ENCODE measurements around the gene LGR6. TPM values are rescaled to one million over a fixed set of nuclear protein-coding genes. Genes with fewer than 3 reads are reported as not detected.
A peak's percentile ranks its signal among the peaks of the same experiment; 100 is the strongest.
"Not testable (repeated sequence)": the region's sequence is repeated elsewhere in the genome, so short reads cannot be mapped to it uniquely, and the experiment has no call there.

LGR6 gene, protein sequence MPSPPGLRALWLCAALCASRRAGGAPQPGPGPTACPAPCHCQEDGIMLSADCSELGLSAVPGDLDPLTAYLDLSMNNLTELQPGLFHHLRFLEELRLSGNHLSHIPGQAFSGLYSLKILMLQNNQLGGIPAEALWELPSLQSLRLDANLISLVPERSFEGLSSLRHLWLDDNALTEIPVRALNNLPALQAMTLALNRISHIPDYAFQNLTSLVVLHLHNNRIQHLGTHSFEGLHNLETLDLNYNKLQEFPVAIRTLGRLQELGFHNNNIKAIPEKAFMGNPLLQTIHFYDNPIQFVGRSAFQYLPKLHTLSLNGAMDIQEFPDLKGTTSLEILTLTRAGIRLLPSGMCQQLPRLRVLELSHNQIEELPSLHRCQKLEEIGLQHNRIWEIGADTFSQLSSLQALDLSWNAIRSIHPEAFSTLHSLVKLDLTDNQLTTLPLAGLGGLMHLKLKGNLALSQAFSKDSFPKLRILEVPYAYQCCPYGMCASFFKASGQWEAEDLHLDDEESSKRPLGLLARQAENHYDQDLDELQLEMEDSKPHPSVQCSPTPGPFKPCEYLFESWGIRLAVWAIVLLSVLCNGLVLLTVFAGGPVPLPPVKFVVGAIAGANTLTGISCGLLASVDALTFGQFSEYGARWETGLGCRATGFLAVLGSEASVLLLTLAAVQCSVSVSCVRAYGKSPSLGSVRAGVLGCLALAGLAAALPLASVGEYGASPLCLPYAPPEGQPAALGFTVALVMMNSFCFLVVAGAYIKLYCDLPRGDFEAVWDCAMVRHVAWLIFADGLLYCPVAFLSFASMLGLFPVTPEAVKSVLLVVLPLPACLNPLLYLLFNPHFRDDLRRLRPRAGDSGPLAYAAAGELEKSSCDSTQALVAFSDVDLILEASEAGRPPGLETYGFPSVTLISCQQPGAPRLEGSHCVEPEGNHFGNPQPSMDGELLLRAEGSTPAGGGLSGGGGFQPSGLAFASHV
- not detected in 2 replicates for total RNA-seq (2014; rRNA removed; shearing (Covaris generic); ENCODE audit: low replicate concordance)

DNA sequence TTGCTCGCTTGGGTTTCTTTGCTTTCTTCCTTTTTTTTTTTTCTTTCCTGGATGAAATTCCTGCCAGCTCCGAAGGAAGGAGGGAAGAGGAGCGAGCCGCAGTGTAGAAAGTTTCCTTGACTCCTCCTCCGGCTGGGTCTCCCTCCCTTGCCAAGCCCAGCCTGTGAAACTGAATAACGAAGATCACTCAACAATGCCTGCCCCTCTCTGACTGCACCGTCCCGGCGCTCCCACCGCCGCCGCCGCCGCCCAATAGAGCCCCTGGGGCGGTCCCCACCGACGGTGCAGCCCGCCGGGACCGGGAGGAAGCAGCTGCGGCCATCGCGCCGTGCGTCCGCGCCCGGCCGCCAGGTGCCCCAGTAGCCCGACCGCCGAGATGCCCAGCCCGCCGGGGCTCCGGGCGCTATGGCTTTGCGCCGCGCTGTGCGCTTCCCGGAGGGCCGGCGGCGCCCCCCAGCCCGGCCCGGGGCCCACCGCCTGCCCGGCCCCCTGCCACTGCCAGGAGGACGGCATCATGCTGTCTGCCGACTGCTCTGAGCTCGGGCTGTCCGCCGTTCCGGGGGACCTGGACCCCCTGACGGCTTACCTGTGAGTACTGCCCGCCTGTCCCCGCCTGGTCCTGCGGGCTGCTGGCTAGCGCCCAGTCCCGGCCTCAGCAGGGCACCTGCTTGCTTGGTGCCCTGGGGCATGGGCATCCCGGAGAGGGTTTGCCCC lies at the start of gene LGR6:
Gene LGR6, plus strand, starts transcription at position 186 of the 714 bp plus-strand sequence. Its CDS starts 191 bp downstream, at position 377.
- in situ Hi-C loops (cut with HindIII; ENCODE audit: low pct_unique_long_range_greater_than_20kb, low sequenced_read_pairs), result no loop called here
- no peak for DNase-seq (ENCODE audit: low read depth)

DNA sequence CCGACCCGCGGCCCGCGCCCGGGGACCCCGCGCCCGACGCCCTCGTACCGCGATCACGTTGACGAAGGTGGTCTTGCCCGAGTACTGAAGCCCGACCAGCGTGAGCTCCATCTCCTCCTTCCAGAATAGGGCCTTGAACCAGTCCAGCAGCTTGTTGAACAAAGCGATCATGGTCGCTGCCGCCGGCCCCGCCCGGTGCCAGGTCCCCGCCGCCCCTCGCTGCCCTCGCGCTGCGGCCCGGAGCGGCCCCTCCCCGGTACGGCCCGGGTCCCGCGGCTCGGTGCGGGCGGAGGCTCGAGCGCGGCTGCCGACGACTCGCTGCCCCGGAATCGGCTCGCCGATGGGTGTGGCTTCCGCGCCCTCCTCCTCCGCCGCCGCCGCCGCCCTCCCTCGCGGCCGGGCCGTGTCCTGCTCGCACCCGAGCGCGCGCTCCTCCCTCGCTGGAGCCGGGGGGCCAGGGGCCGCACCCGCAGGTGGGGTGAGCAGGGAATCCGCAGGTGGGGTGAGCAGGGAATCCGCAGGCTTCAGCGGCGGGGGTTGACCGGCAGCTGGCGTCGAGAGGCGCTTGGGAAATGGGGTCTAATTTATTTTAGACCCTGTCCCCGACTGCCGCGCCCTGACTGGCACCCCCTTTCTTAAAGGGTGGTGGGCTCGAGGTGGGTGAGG lies 49.1 kb upstream of the LGR6 start, which contains the start of gene ARL8A:
Gene ARL8A, minus strand, starts transcription at position 336 of the 666 bp plus-strand sequence. Its CDS starts 165 bp downstream, at position 171.
- DNase-seq (ENCODE audit: low read depth), result peak; percentile 38
- in situ Hi-C loops (cut with HindIII; ENCODE audit: low pct_unique_long_range_greater_than_20kb, low sequenced_read_pairs), result no loop called here

DNA sequence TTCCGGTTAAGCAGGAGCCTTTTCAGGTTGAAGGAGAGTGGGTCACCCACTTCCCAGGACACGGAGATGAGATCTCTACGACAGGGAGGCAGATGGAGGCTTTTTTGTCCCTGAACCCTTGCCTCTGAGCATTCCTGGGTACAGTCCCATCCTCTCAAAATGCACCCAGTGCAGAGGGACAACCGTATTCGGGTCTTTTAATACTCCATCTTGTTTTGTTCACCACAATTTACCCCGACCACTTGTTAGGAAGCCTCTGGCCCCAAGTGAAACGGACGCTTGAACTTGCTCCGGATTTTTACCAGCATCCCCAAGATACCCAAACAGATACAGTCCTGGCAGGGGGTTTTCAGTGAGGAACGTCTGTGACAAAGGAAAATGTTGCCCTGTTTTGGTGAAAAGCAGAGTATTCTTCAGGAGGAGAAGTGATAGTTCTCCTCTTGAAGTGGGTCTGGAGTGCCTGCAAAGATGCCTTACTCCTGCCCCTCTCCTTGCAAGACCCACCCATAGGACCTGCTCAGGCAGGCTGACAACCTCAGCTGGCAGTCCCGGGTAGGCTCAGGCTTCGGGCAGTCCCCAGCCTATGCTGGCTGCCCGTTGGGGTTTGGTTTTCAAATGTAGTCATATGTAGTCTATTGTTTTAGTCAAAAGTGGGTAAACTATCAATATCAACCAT lies 48.4 kb upstream of the LGR6 start:
- DNase-seq (ENCODE audit: low read depth), result no peak
- in situ Hi-C loops (cut with HindIII; ENCODE audit: low pct_unique_long_range_greater_than_20kb, low sequenced_read_pairs), result no loop called here

DNA sequence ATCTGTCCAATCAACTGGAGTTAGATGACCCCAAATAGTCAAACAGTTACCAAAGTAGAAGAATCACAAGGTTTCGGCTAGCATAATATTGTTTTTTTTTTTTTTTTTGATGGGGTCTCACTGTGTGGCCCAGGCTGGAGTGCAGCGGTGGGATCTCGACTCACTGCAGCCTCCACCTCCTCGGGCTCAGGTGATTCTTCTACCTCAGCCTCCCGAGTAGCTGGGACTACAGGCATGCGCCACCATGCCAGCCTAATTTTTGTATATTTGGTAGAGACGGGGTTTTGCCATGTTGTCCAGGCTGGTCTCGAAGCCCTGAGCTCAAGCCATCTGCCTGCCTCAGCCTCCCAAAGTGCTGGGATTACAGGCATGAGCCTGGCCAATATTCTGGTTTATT lies 47.9 kb upstream of the LGR6 start:
- in situ Hi-C loops (cut with HindIII; ENCODE audit: low pct_unique_long_range_greater_than_20kb, low sequenced_read_pairs); DNase-seq (ENCODE audit: low read depth): not testable (repeated sequence)

DNA sequence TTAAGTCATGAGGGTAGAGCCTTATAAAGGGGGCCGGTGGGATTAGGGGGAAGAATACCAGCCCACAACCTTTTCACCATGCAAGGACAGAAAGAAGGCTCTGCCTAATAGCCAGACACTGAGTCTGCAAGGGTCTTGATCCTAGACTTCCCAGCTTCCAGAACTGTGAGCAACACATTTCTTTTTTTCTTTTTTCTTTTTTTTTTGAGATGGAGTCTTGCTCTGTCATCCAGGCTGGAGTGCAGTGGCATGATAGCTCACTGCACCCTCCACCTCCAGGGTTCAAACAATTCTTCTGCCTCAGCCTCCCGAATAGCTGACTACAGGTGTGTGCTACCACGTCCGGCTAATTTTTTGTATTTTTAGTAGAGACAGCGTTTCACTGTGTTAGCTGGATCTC lies 47.3 kb upstream of the LGR6 start:
- DNase-seq (ENCODE audit: low read depth), result no peak
- in situ Hi-C loops (cut with HindIII; ENCODE audit: low pct_unique_long_range_greater_than_20kb, low sequenced_read_pairs), result no loop called here

DNA sequence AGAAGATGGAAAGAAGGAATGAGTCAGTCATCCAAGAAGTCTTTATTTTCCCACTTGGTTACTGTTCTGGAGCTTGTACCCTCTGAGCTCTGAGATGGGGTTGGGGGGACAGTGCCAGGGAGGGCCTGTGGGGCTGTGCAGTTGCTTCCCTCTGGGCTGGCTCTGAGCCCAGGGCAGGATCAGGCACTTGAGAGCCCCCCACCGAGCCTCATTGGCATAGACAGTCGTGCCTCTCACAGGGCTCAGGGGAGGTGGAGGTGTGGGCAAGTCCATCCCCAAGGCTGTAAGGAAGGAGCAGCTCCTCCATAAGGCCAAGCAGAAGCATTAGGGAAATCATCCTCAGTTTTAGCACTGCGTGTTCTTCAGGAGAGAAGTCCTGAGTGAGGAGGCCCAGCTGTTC lies 46.6 kb upstream of the LGR6 start:
- no peak for DNase-seq (ENCODE audit: low read depth)
- in situ Hi-C loops (cut with HindIII; ENCODE audit: low pct_unique_long_range_greater_than_20kb, low sequenced_read_pairs), result no loop called here

DNA sequence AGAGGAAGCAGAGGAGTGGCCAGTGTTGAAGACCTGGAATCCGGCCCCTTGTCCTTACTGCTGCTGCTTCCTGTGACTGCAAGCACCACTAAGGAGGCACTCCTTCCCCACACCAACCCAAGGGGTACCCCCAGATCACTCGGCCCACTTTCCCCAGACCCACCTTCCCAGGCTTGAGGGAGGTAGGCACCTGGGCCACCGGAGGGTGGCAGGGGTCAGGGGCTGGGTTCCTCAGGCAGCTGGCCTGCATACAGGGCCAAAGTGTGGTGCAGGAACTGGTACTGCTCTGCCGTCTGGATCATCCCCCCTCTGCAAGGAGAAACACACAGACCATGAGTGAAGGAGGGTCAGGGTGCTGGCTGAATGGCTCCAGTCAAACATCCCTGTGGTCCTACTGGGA lies 45.2 kb upstream of the LGR6 start:
- in situ Hi-C loops (cut with HindIII; ENCODE audit: low pct_unique_long_range_greater_than_20kb, low sequenced_read_pairs), result no loop called here
- DNase-seq (ENCODE audit: low read depth), result no peak

DNA sequence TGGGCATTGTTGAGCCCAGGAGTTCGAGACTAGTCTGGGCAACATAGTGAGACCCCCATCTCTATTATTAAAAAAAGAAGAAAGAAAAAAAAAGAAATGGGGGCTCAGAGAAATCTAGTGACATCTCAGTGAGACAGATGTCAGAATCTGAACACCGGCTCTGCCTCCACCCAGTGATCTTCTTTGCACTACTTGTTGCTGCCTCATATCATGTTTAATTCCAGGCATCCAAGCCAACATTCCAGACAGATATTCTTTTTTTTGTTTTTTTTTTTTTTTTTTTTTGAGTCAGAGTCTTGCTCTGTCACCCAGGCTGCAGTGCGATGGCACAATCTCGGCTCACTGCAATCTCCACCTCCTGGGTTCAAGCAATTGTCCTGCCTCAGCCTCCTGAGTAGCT lies 44.0 kb upstream of the LGR6 start:
- in situ Hi-C loops (cut with HindIII; ENCODE audit: low pct_unique_long_range_greater_than_20kb, low sequenced_read_pairs), result no loop called here
- DNase-seq (ENCODE audit: low read depth), result no peak

DNA sequence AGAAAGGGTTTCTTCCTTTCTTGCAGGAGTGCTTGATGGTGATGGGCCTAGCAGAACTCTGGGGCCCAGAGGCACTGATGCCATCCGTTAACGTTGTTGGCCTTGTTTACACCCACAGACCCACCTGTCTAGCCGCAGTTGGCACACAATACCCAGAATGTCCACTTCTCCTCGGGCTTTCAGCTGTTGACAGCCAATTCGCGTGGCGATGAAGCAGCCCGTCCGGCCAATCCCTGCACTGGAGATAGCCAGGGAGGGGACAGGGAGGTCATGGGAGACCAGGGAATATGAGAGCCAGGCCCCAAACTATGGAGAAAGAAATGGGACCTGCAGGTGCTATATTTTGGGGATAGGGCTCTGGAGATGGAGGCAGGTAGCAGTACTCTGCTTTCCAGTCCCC lies 43.4 kb upstream of the LGR6 start:
- in situ Hi-C loops (cut with HindIII; ENCODE audit: low pct_unique_long_range_greater_than_20kb, low sequenced_read_pairs), result no loop called here
- DNase-seq (ENCODE audit: low read depth), result no peak

DNA sequence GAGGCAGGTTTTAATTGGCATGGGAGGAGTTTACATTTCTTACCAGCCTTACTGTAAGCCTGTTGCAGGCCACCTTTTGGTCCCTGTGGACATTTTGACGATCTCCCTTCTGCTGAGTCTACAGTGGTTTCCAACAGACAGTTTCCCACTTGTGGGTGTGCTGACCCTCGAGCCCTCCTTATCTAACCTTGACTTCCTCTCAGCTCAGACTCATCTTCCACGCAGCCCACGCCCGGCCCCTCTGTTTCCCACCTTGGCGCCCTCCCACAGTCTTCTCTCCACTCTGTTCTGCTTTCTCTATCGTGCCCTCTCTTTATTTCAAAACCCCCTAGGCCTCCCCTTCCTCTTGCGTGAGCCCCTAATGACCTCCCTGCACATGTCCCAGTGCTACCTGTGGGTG lies 43.0 kb upstream of the LGR6 start:
- in situ Hi-C loops (cut with HindIII; ENCODE audit: low pct_unique_long_range_greater_than_20kb, low sequenced_read_pairs), result no loop called here
- DNase-seq (ENCODE audit: low read depth), result no peak

DNA sequence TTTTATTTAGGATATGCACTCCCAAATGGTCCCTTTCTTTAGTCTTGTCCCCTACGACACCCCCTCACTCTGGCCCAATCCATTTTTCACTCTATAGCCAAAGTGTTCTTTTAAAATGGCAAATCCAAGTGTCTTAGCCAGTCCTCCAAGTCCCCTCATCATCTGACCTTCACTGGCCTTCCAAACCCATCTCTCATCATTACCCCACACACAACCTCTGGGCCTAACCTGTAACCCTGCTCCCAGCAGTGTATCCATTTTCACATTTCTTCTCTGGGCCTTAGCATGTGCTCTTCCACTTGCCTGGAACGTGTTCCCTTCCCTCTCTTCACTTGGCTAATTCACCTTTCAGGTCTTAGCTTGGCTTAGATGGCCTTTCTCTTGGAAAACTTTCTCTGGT lies 42.6 kb upstream of the LGR6 start:
- DNase-seq (ENCODE audit: low read depth), result no peak

DNA sequence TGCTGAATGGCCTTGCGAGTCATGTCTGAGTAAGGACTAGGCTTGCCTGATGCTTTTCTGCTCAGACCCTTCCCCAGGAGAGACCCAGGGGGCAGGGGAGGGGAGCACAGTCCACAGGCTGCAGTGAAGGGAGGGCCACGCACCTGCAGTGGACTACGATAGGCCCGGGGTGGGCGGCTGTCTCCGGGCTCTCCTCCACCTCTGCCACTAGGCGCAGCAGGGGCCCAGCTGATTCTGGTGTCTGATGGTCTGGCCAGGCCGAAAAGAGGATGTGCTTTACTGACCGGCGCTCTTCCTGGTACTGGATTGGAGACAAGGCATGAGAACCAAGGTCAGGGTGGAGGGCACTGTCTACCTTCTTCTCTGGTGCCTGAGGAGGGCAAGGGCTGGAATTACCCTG lies 41.2 kb upstream of the LGR6 start:
- DNase-seq (ENCODE audit: low read depth), result no peak
- in situ Hi-C loops (cut with HindIII; ENCODE audit: low pct_unique_long_range_greater_than_20kb, low sequenced_read_pairs), result no loop called here

More for the DNA sequence above, 42.6 kb upstream of the LGR6 start:
- in situ Hi-C loops (cut with HindIII; ENCODE audit: low pct_unique_long_range_greater_than_20kb, low sequenced_read_pairs), result no loop called here

DNA sequence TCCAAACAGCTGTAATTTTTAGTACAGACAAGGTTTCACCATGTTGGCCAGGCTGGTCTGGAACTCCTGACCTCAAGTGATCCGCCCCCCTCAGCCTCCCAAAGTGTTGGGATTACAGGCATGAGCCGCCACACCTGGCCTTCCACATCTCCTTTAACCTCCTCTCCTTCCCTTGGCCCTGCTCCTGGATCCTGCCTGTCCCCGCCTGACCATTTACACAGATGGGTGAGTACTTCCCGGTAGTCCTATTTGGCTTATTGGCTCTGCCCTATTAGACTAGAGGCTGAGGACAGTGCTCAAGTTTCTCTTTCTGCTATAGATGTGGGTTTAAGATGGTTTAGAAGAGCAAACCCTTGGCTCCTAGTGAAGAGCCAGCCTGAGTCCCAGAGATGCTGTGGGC lies 40.3 kb upstream of the LGR6 start:
- DNase-seq (ENCODE audit: low read depth), result no peak
- in situ Hi-C loops (cut with HindIII; ENCODE audit: low pct_unique_long_range_greater_than_20kb, low sequenced_read_pairs), result no loop called here

DNA sequence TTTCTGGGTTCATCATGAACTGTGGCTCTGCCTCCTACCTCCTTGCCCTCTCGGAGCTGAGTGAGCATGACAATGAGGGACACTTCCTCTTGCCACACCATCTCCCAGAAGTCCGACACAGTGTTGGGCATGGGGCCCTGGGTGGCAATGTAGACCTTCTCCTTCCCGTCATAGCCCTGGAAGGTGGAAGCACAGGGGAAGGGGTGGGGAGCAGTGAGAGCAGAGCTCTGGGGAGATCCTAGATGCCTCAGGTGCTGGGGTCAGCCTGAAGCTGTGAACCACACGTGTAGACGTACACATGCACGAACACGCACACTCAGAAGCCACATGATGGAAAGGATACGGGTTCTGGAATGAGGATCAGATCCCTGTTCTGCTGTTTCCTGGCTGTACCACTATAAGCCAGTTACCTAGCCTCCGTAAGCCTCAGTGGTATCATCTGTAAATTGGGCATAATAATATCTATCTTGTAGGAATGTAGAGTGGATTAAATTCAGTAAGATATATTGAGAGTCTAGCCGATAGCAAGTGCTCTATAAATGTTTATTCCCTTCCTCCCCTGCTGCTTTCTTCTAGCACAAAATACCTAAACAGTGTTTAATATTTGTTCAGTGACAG lies 39.3 kb upstream of the LGR6 start:
- in situ Hi-C loops (cut with HindIII; ENCODE audit: low pct_unique_long_range_greater_than_20kb, low sequenced_read_pairs), result no loop called here
- no peak for DNase-seq (ENCODE audit: low read depth)

DNA sequence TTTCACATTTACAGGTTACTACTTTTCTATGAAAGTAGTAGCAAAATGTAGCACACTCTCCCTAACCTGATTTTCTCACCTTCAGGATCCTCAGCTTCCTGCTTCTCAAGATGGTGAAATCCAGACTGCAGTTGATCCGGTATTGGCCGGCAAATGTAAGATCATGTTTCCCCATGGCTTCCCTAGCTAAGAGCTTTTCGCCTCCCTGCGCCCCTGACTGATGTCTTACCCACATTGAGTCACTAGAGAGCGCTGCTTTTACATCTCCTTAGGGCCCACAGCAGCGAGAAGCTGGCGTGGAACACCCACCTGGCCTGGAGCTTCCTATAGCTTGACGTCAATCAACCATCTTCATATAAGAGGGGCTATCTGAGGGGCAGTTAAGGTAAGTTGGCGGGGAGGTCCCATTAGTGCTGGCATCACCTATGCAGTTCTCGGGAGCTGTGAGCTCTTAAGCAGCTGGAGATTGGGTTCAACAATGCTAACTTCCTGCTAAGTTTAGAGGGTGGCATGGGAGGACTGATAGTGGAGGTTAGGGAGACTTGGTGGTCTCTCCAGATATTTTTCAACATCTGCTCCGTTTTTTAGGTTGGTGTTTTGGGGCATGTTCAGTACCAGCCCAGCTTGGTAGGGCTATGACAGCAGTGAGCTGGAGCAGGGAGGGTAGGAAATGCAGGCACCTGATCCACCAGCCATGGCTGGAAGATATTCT lies 38.7 kb upstream of the LGR6 start:
- DNase-seq (ENCODE audit: low read depth), result no peak
- in situ Hi-C loops (cut with HindIII; ENCODE audit: low pct_unique_long_range_greater_than_20kb, low sequenced_read_pairs), result no loop called here

DNA sequence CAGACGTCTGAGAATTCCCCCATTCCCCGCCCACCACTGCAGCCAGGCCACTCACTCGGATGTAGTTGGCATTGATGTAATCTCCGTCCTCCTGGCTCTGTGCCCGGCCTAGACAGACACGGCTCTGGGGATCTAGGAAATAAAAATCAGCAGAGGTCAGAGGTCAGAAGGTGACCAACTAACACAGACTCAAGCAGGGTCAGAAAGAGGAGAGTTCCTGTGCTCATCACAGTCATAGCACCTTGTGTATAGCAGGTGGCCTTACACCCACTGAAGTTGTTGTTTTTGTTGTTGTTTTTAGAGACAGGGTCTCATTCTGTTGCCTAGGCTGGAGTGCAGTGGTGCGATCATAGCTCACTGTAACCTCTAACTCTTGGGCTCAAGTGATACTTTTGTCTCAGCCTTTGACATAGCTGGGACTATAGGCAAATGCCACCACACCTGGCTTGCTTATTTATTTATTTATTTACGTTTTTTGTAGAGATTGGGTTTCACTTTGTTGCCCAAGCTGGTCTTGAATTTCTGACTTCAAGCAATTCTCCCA lies 38.0 kb upstream of the LGR6 start:
- DNase-seq (ENCODE audit: low read depth), result peak; percentile 84
- in situ Hi-C loops (cut with HindIII; ENCODE audit: low pct_unique_long_range_greater_than_20kb, low sequenced_read_pairs), result no loop called here

Measured in Caki2 (cell line).